HEK293 (cell line): ENCODE measurements around the gene ENTPD3.

Experiments used
- CTCF ChIA-PET: fragments of 350-600 bp; formaldehyde crosslinking; extraction: SDS; loops from one replicate; lab custom pipeline; 2021; ENCODE audit warnings: antibody characterized with exemption; lab: Yijun Ruan, JAX
- POLR2A ChIA-PET: fragments of 300-600 bp; formaldehyde crosslinking; extraction: SDS; loops from one replicate; lab custom pipeline; 2020; ENCODE audit warnings: antibody characterized with exemption, inconsistent platforms; lab: Yijun Ruan, JAX
- H3K27ac ChIP-seq: fragments of 200-500 bp; sonication (Bioruptor generic); 2 replicates; pipeline ENCODE4 v1.5.1; 2014; ENCODE audit warnings: low read depth, low read length, control low read depth, inconsistent platforms; ENCODE audit errors: extremely low read depth
- H3K36me3 ChIP-seq, 2 experiments: fragments of 200-500 bp in 1 of 2; sonication (Bioruptor generic) in 1 of 2; 1 replicate in 1 of 2; 2 replicates in 1 of 2; pipeline ENCODE4 v1.5.1; 2014 to 2017; ENCODE audit warnings: inconsistent platforms in 2 of 2, low read length in 2 of 2; ENCODE audit not compliant: control insufficient read depth in 2 of 2, insufficient read depth in 1 of 2
- H3K4me1 ChIP-seq: fragments of 200-500 bp; sonication (Bioruptor generic); 2 replicates; pipeline ENCODE4 v1.5.1; 2014; ENCODE audit warnings: mild to moderate bottlenecking, low read length, inconsistent platforms; ENCODE audit not compliant: control insufficient read depth, insufficient read depth
- H3K4me3 ChIP-seq: 2 replicates; pipeline ENCODE4 v1.5.1; 2011; ENCODE audit warnings: low read depth, mild to moderate bottlenecking, control low read depth, low read length, moderate library complexity
- H3K9me3 ChIP-seq: fragments of 200-500 bp; sonication (Bioruptor generic); 2 replicates; pipeline ENCODE4 v1.5.1; 2014; ENCODE audit warnings: low read depth, low read length, inconsistent platforms; ENCODE audit not compliant: control insufficient read depth, insufficient read depth
- ELK4 ChIP-seq: IDR thresholded peaks from 2 replicates; pipeline ENCODE4 v1.6.1; 2011; ENCODE audit warnings: mild to moderate bottlenecking, low read depth, low read length, borderline replicate concordance
- GLIS2 ChIP-seq: fragments of 450-650 bp; formaldehyde crosslinking; IDR thresholded peaks from 2 replicates; pipeline ENCODE4 v1.5.1; 2016; ENCODE audit warnings: missing biosample characterization, missing genetic modification characterization
- IKZF3 ChIP-seq: fragments of 450-650 bp; IDR thresholded peaks from 2 replicates; pipeline ENCODE4 v1.5.0; 2018; ENCODE audit warnings: missing biosample characterization, mild to moderate bottlenecking, missing genetic modification characterization, moderate library complexity
- OSR2 ChIP-seq: fragments of 450-650 bp; formaldehyde crosslinking; IDR thresholded peaks from 2 replicates; pipeline ENCODE4 v1.5.1; 2016; ENCODE audit warnings: missing biosample characterization, missing genetic modification characterization
- PRDM10 ChIP-seq: fragments of 450-650 bp; formaldehyde crosslinking; IDR thresholded peaks from 2 replicates; pipeline ENCODE4 v1.5.1; 2016; ENCODE audit warnings: missing biosample characterization, missing genetic modification characterization
- ZNF10 ChIP-seq: fragments of 450-650 bp; formaldehyde crosslinking; IDR thresholded peaks from 2 replicates; pipeline ENCODE4 v1.5.1; 2017; ENCODE audit warnings: missing biosample characterization, missing genetic modification characterization
- ZNF155 ChIP-seq: fragments of 450-650 bp; formaldehyde crosslinking; IDR thresholded peaks from 2 replicates; pipeline ENCODE4 v1.5.1; 2016; ENCODE audit warnings: missing biosample characterization, missing genetic modification characterization
- ZNF174 ChIP-seq: fragments of 450-650 bp; formaldehyde crosslinking; IDR thresholded peaks from 2 replicates; pipeline ENCODE4 v1.5.0; 2017; ENCODE audit warnings: missing biosample characterization, mild to moderate bottlenecking, missing genetic modification characterization
- ZNF280D ChIP-seq: fragments of 450-650 bp; formaldehyde crosslinking; IDR thresholded peaks from 2 replicates; pipeline ENCODE4 v1.5.1; 2016; ENCODE audit warnings: missing biosample characterization, missing genetic modification characterization
- ZNF433 ChIP-seq: fragments of 450-650 bp; formaldehyde crosslinking; IDR thresholded peaks from 2 replicates; pipeline ENCODE4 v1.5.1; 2016; ENCODE audit warnings: missing biosample characterization, missing genetic modification characterization, low read depth
- ZNF510 ChIP-seq: fragments of 450-650 bp; formaldehyde crosslinking; IDR thresholded peaks from 2 replicates; pipeline ENCODE4 v1.5.1; 2018; ENCODE audit warnings: mild to moderate bottlenecking, missing genetic modification characterization, missing biosample characterization; ENCODE audit not compliant: insufficient replicate concordance
- ZNF549 ChIP-seq: fragments of 450-650 bp; IDR thresholded peaks from 2 replicates; pipeline ENCODE4 v1.5.1; 2018; ENCODE audit warnings: missing biosample characterization, missing genetic modification characterization, mild to moderate bottlenecking, inconsistent platforms, moderate library complexity
- ZNF561 ChIP-seq: fragments of 450-650 bp; IDR thresholded peaks from 2 replicates; pipeline ENCODE4 v1.5.1; 2018; ENCODE audit warnings: missing biosample characterization, missing genetic modification characterization, borderline replicate concordance
- ZNF585B ChIP-seq: fragments of 450-650 bp; formaldehyde crosslinking; IDR thresholded peaks from 2 replicates; pipeline ENCODE4 v1.5.1; 2016; ENCODE audit warnings: missing biosample characterization, missing genetic modification characterization
- ZNF596 ChIP-seq: fragments of 450-650 bp; IDR thresholded peaks from 2 replicates; pipeline ENCODE4 v1.5.0; 2018; ENCODE audit warnings: missing biosample characterization, mild to moderate bottlenecking, missing genetic modification characterization, moderate library complexity
- ZNF704 ChIP-seq: fragments of 450-650 bp; formaldehyde crosslinking; IDR thresholded peaks from 2 replicates; pipeline ENCODE4 v1.5.1; 2016; ENCODE audit warnings: missing biosample characterization, missing genetic modification characterization
- ZNF777 ChIP-seq: fragments of 450-650 bp; formaldehyde crosslinking; IDR thresholded peaks from 2 replicates; pipeline ENCODE4 v1.5.1; 2017; ENCODE audit warnings: missing biosample characterization, missing genetic modification characterization, borderline replicate concordance

Gene ENTPD3

GRCh38 chr3:40397129-40397528 is 10.1 kb downstream of the ENTPD3 start (continued):
- no peak for TF ChIP-seq ZNF433 (tag by site-specific recombination)

- TF ChIP-seq ZNF10 (tag by site-specific recombination) (0 out of 2 replicates have a peak, but pooled peaks have one; percentile 52), PRDM10 (tag by site-specific recombination) (no peak)
- TF ChIP-seq, all 188 proteins: peak for 1
- POLR2A ChIA-PET: no interaction called here
- Histone ChIP-seq H3K27ac (no peak overlapping the region), H3K9me3 (no peaks in the 10 kb centered on the region), H3K4me3 (no peak overlapping the region), H3K4me1 (no peaks in the 10 kb centered on the region), H3K36me3 (no peaks in the 10 kb centered on the region)
- CTCF ChIA-PET: interaction anchor here (0.7 kb wide), 1 partner anchor 183 kb away, joined by 3 read pairs; no protein-coding TSS in a partner anchor
Measured at GRCh38 chr3:40397912-40398311, 10.9 kb downstream of the ENTPD3 start.

GRCh38 chr3:40398346-40398745 is 11.4 kb downstream of the ENTPD3 start:
- H3K9me3 ChIP-seq: no peaks in the 10 kb centered on the region
- H3K36me3 ChIP-seq: no peaks in the 10 kb centered on the region
- TF ChIP-seq OSR2 (tag by site-specific recombination) (no peak), GLIS2 (tag by site-specific recombination) (no peak), ZNF777 (no peak), ZNF549 (tag by site-specific recombination) (no peak), ZNF510 (tag by site-specific recombination) (no peak), ZNF596 (tag by site-specific recombination) (no peak), ZNF561 (tag by site-specific recombination) (no peak), ZNF155 (tag by site-specific recombination) (no peak), ZNF704 (no peak), ZNF280D (no peak), ZNF174 (tag by site-specific recombination) (no peak), ELK4 (no peak), IKZF3 (no peak), ZNF585B (tag by site-specific recombination) (no peak)
- no peak overlapping the region for H3K27ac ChIP-seq
- no peak overlapping the region for H3K4me3 ChIP-seq
- H3K4me1 ChIP-seq: no peaks in the 10 kb centered on the region
- POLR2A ChIA-PET: no interaction called here
- CTCF ChIA-PET: interaction anchor here (0.5 to 0.7 kb wide), 2 partner anchors 21 to 183 kb away, joined by 3 read pairs; no protein-coding TSS in a partner anchor
